H1 (cell line): Measurements from ENCODE around the gene CIB2.

Experiments
- CTCF ChIP-seq, 3 experiments: IDR thresholded peaks; 1 replicate in 2 of 3; 2 replicates in 1 of 3; pipeline versions ENCODE4 v1.5.1 to v1.6.1; 2011; ENCODE audit warnings: low read length in 3 of 3, mild to moderate bottlenecking in 3 of 3, inconsistent platforms in 2 of 3, low read depth in 1 of 3, moderate library complexity in 1 of 3; ENCODE audit not compliant: insufficient read depth in 1 of 3; ENCODE audit errors: control extremely low read depth in 1 of 3
- JUND ChIP-seq: IDR thresholded peaks from 2 replicates; pipeline ENCODE4 v1.6.1; 2011; ENCODE audit warnings: mild to moderate bottlenecking, improper control_type of control experiment, low read length
- POLR2A ChIP-seq, 2 experiments: IDR thresholded peaks; 1 replicate in 1 of 2; 2 replicates in 1 of 2; pipeline ENCODE4 v1.6.1; 2011; ENCODE audit warnings: low read depth in 2 of 2, low read length in 2 of 2, mild to moderate bottlenecking in 2 of 2; ENCODE audit errors: control extremely low read depth in 1 of 2
- POLR2AphosphoS5 ChIP-seq: IDR thresholded peaks from 2 replicates; pipeline ENCODE4 v1.6.1; 2011; ENCODE audit warnings: low read depth, low read length
- SRF ChIP-seq: IDR thresholded peaks from 2 replicates; pipeline ENCODE4 v1.6.1; 2011; ENCODE audit warnings: mild to moderate bottlenecking, low read depth, low read length, moderate library complexity
- TAF1 ChIP-seq: IDR thresholded peaks from 2 replicates; pipeline ENCODE4 v1.6.1; 2011; ENCODE audit warnings: mild to moderate bottlenecking, low read depth, low read length

DNA sequence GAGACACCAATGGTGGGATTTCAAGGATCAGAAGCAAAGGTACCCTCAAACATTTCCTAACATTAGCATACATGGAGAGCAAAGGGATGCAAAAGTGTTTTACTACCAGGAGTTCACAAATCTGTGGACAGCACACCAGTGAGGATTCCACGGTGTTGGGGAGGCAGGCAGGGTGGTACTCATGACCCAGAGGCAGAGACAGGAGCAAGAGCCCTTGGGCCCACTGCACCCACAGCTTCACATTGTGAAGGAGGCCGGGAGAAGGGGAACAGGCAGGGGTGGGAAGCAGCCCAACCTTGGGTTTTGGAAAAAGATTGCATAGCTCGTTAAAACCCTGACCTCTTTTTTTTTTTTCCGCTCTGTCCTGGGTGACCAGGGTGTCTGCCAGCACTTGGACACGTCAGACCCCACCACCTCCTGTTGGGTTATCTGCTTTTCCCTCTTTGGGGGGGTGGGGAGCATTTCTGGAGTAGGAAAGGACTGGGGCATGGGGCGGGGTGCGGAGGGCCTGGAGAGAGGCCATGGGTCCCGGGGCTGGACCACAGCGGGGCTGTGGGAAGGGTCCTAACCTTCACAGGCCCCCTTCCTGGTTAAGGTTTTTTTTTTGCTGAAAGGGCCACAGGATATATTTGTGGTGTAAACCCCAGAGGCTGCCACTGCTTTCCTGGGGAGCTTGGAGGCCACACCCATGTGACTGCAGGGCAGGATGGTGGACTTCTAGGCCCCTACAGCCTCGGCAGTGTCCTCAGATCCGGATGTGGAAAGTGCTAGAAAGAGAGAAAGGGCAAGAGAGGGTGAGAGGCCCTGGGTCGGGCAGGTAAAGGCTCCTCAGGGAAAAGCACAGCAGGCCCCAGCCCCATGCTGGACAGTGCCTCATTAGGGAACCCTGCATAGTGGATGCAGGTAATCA, 26.4 kb downstream of the CIB2 start:
- TF ChIP-seq SRF (no peak), JUND (no peak), TAF1 (no peak), CTCF (IDR thresholded peaks at IDR 0.05; ENCODE audit: control extremely low read depth in 1 of 3, insufficient read depth in 1 of 3, low read depth in 1 of 3, low read length in 3 of 3) (no peak), POLR2AphosphoS5 (no peak), POLR2A (IDR thresholded peaks at IDR 0.05; ENCODE audit: control extremely low read depth in 1 of 2, low read depth in 2 of 2, low read length in 2 of 2) (no peak)
